Left hindlimb (tissue), 1 donor: ENCODE results near the gene OLFML2A.
"Not testable (repeated sequence)": the region's sequence is repeated elsewhere in the genome, so short reads cannot be mapped to it uniquely, and the experiment has no call there.

Source experiments
- DNase-seq: peaks from one replicate; pipeline ENCODE4 v3.0.0-alpha.2; 2018

OLFML2A gene

DNA sequence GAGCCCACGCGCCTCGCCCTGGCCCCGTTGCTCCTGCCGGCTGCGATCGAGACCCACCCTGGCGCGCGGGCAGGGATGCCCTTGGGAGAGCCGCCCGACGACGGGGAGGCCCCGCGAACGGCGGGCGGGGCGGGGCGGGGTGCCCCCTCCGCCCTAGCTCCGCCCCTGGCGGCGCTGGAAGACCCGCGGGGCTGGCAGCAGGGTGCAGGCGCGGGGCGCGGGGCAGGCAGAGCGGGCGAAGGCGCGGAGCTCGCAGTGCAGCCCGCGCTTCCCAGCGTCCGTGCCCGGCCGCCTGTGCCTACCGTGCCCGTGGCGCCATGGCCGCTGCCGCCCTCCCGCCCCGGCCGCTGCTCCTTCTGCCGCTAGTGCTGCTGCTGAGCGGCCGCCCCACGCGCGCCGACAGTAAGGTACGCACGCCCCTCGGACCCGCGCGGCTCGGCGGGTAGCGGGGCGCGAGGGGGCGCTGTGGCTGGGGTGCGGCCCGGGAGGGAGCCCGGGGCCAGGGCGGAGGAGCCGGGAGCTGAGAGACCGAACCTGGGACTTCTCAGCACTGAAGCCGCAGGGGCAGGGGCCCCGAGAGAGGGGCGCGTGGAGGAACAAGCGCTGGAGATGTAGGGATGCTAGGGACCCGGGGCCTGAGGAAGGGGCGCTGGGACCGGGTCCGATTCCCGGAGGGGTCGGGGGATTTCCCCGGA is at the start of gene OLFML2A:
TSS of gene OLFML2A (plus strand) at position 180 of the 695 bp plus-strand sequence. CDS start at position 318, 138 bp downstream.
- DNase-seq, result no peak

GRCh38 chr9:124730772-124731171 is 46.2 kb upstream of the OLFML2A start:
- no peak for DNase-seq

DNA sequence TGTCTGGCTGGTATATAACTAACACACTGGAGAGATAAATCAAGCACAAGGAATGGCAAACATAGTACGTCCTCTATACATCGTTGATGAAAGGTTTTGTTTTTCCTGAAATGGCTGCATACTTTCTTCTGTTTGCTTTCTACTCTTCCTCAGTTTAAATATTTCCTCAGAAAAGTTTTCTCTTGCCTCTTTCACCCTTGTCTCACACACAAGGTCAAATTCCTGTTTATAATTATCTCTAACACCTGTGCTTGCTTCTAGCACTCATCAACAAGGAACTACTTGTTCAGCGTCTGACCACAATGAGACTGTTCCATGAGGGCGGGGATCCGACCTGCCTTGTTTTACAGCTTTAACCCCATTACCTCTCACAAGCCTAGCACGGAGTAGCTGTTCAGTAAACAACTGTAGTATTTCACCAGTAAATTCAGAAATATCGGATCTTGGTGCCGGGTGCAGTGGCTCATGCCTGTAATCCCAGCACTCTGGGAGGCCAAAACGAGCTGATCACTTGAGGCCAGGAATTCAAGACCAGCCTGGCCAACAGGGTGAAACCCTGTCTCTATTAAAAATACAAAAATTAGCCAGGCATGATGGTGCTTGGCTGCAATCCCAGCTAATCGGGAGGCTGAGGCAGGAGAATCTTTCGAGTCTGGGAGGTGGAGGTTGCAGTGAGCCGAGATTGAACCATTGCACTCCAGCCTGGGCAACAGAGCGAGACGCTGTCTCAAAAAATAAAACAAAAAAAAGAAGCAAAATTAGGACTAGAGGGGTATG is 42.8 kb upstream of the OLFML2A start:
- DNase-seq, result no peak

GRCh38 chr9:124734741-124735083 is 42.2 kb upstream of the OLFML2A start:
- DNase-seq, result not testable (repeated sequence)

- DNase-seq, result no peak
Observed at GRCh38 chr9:124735121-124735520, 41.8 kb upstream of the OLFML2A start.

GRCh38 chr9:124738075-124738474 is 38.9 kb upstream of the OLFML2A start:
- DNase-seq, result not testable (repeated sequence)

- no peak for DNase-seq
Observed at GRCh38 chr9:124739360-124739759, 37.6 kb upstream of the OLFML2A start.

- DNase-seq, result no peak
Observed at GRCh38 chr9:124741149-124741548, 35.8 kb upstream of the OLFML2A start.

- DNase-seq, result no peak
Observed at GRCh38 chr9:124741662-124742061, 35.3 kb upstream of the OLFML2A start.

DNA sequence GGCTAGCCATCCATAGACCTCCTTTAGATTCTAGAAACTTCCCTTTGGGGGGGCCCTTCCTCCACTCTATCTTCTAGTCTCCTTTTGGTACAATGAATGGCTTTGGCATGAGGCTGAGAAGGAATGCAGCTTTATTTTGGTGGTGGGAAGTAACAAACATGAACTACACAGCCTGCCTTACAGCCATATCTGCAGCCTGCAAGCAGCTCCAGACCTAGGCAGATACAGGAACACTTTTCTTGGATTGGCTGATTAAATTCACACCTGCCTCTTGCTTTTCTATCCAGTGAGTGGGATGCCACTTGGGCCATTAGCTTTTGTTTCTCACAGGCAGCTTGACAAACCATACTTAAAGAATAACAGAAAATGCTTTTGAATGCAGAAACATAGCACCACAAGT is 34.0 kb upstream of the OLFML2A start:
- DNase-seq, result no peak

GRCh38 chr9:124743686-124744348 is 33.1 kb upstream of the OLFML2A start:
- DNase-seq, result no peak

DNA sequence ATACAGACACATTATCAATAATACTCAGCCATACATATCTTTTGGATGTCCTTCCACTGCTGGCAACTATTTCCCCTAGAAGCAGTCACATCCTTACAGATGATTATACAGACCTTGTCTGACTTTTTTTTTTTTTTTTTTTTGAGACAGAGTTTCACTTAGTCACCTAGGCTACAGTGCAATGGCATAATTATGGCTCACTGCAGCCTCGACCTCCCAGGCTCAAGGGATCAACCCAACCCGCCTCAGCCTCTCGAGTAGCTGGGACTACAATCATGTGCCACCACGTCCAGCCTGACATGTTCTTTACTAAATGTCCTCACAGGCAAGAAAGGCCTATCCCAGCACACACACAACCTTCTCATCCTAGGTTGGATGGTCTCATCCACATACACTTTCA is 29.9 kb upstream of the OLFML2A start:
- DNase-seq, result no peak

GRCh38 chr9:124749284-124749683 is 27.6 kb upstream of the OLFML2A start:
- no peak for DNase-seq

DNA sequence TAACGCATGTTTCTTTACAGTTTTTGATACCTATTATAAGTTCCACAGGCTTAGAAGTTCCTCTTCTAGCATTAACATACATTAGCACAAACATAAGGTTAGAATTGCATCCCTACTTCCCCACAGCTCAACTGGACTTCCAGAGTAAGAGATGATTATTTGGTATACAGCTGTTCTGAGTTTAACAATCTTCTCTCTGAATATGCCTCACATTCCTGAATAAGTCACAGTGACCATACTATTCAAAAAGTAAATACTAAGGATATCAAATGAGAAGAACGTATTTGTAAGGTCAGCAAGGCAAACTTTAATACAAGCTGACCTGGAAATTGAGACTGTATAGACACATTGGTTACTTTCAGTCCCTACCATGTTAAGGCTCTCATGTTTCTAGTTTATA is 27.2 kb upstream of the OLFML2A start:
- DNase-seq, result no peak

DNA sequence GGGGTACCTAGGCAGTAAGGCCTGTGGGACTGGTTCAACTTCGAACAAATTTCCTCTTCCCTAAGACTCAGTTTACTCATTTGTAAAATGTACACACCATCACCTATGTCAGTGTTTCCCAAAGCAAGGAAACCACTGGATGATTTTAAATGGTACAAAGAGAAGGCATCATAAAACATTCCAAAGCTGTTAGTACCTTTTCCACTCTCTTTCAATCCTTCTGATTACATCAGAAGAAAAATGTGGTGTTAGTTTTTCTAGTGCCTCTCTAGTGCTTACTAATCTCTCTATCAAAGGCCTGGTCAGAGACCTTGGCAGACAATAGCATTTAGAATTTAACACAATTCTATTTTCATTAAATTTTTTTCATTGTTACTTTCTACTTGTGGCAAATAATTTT is 24.0 kb upstream of the OLFML2A start:
- DNase-seq, result no peak

GRCh38 chr9:124754289-124754688 is 22.6 kb upstream of the OLFML2A start:
- DNase-seq, result no peak

DNA sequence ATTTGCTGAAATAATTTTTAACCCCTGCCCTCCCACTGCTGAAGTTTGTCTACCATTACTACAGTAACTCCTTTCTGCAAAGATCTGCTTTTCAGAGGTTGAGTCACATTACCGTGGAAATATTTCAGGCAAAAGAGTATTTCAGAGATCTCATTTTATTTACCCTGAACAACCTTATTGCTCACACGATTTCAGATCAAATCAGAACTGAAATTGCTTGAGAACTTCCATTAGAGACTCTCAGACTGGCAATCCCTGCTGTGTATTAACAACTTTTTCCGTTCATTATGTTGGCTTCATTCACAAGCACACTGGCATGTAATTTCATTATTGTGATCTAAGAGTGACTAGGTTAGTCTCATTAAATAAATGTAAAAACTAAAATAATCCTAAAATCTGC is 21.9 kb upstream of the OLFML2A start:
- DNase-seq, result no peak

DNA sequence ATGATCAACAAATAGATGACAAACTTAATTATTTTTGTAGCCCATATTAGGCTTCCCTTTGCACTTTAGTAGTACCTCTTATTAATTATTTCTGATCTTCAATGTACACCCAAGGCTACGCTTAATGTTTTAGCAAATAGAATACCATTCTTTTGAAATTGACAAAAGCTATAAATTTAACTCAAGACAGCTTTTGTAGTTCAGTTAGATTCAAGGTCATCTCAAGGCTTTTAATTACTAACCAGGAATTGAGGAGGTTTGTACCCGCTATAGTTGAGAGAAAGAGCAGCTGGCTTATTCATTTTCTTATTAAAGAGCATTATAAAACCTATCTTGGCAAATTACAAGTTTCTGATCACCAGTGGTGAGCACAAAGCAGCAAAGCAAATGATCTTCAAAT is 20.9 kb upstream of the OLFML2A start:
- no peak for DNase-seq

DNA sequence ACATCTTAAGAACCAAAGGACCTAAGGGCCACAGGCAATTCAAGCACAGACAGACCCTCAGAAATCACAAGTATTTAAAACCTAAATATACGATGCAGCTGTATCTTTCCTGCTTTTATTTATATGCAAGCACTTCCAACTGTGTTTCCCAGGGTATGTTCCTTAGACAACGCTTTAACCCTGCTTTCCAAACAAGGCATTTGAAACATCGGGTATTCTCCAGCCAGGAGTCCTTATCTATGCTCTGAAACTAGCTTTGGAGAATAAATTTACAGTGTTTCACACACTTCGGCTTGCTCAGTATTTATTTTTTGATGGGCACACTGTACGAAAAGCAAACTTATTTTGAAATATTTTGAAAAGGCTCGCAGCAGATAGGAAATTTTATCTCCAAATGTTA is 19.3 kb upstream of the OLFML2A start:
- DNase-seq, result no peak

- DNase-seq, result no peak
Observed at GRCh38 chr9:124758061-124758460, 18.9 kb upstream of the OLFML2A start.

DNA sequence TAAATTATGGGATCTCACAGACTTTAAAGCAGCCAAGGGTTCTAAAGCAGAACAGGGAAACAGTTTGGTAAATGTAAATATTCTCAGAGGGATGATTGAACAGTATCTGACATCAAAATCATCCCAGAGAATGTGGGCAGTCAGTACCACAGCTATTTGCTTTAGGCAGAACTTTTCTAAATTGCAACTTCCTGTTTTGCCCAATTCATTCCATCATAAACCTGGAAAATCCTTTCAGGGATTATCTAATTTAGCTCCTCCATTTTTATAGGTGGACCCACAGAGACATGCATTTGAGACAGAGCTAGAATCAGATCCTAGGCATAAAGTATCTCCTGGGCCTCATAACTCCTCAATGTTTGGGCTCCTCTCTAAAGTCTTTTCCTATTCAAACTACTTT is 18.2 kb upstream of the OLFML2A start:
- no peak for DNase-seq

- no peak for DNase-seq
Observed at GRCh38 chr9:124759327-124759726, 17.6 kb upstream of the OLFML2A start.

- no peak for DNase-seq
Observed at GRCh38 chr9:124760719-124761118, 16.2 kb upstream of the OLFML2A start.

DNA sequence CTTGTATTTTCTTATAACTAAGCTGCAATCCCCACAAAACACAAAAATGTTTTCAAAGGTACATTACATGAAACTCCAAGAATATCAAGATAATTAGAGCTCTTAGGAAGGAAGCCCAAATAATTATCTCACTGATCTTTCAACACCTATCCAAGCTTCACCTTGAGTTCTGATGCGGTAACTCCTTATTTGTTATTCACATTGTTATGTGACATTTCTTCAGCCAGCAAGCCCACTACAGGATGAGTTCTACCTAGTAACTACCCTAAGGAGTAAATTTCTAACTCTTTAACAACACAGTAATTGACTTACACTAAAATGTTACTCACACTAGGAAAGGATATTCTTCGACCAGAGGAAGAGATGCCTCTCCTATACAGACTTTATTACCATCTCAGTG is 15.7 kb upstream of the OLFML2A start:
- DNase-seq, result no peak
